HepG2 (cell line): ENCODE measurements around the gene ATF6. TPM values are rescaled to one million over a fixed set of nuclear protein-coding genes. Genes with fewer than 3 reads are reported as not detected.

Experiments
- ATAC-seq: fragments of 200-7000 bp; cut with Tn5 transposase; 3 replicates; pipeline ENCODE4 v1.9.1; 2020; ENCODE audit warnings: mild to moderate bottlenecking, moderate library complexity
- BruUV-seq: library from RNA; stranded (reverse); fragments of 400-500 nt; replicated peaks from 2 replicates; lab custom pipeline; 2021; lab: Mats Ljungman, UMichigan
- CTCF ChIA-PET: fragments of 300-600 bp; formaldehyde crosslinking; extraction: SDS; loops from one replicate; lab custom pipeline; 2021; ENCODE audit warnings: low total read pairs, inconsistent platforms, low intra/inter-chr PET ratio; lab: Yijun Ruan, JAX
- POLR2A ChIA-PET: fragments of 350-600 bp; sonication (Branson Sonifier 250); formaldehyde crosslinking; loops from one replicate; lab custom pipeline; 2020; ENCODE audit warnings: antibody characterized with exemption, inconsistent platforms; lab: Yijun Ruan, JAX
- DNase-seq: peaks from one replicate; pipeline ENCODE4 v3.0.0-alpha.2; 2015; ENCODE audit warnings: low spot score
- FAIRE-seq: peaks from 3 replicates; lab custom pipeline; 2011; peaks lifted over from hg19 to GRCh38; lab: Jason Lieb, UNC
- H2AFZ ChIP-seq: one replicate; pipeline ENCODE4 v1.6.1; 2011; ENCODE audit warnings: low read length, inconsistent platforms
- H3K27ac ChIP-seq: fragments of 300-600 bp; 3 replicates; pipeline ENCODE4 v1.8.0; 2011; ENCODE audit warnings: mixed run types, mild to moderate bottlenecking, mixed read lengths, low read length, inconsistent platforms; ENCODE audit not compliant: insufficient read depth; ENCODE audit errors: extremely low read length
- H3K27me3 ChIP-seq, 2 experiments: fragments of 200-600 bp in 1 of 2; 2 replicates in 1 of 2; 3 replicates in 1 of 2; pipeline versions ENCODE4 v1.6.0 to v1.8.0; 2011; ENCODE audit warnings: low read length in 2 of 2, mild to moderate bottlenecking in 2 of 2, moderate library complexity in 2 of 2, inconsistent platforms in 1 of 2; ENCODE audit not compliant: insufficient read depth in 2 of 2, control insufficient read depth in 1 of 2
- H3K36me3 ChIP-seq, 2 experiments: fragments of 200-600 bp in 1 of 2; replicated peaks in 1 of 2; 2 replicates in 1 of 2; 3 replicates in 1 of 2; pipeline versions ENCODE4 v1.5.1 to v1.8.0; 2011; ENCODE audit warnings: low read length in 2 of 2, inconsistent platforms in 1 of 2; ENCODE audit not compliant: insufficient read depth in 2 of 2, control insufficient read depth in 1 of 2
- H3K4me1 ChIP-seq: 2 replicates; pipeline ENCODE4 v1.5.1; 2012; ENCODE audit warnings: low read length, inconsistent platforms; ENCODE audit not compliant: insufficient read depth
- H3K4me2 ChIP-seq: 2 replicates; pipeline ENCODE4 v1.6.0; 2011; ENCODE audit warnings: low read depth, low read length, inconsistent platforms
- H3K4me3 ChIP-seq, 3 experiments: fragments of 200-600 bp in 1 of 3; sonication (generic), shearing (Covaris generic) in 1 of 3; replicated peaks in 1 of 3; 2 replicates each; pipeline ENCODE4 v1.5.1; 2011 to 2016; ENCODE audit warnings: low read length in 3 of 3, inconsistent platforms in 2 of 3, low read depth in 2 of 3, mild to moderate bottlenecking in 2 of 3, control low read depth in 1 of 3, mixed read lengths in 1 of 3; ENCODE audit not compliant: insufficient read depth in 1 of 3
- H3K79me2 ChIP-seq: one replicate; pipeline ENCODE4 v1.6.1; 2011; ENCODE audit warnings: low read length, inconsistent platforms; ENCODE audit not compliant: insufficient read depth
- H3K9ac ChIP-seq: 2 replicates; pipeline ENCODE4 v1.6.0; 2011; ENCODE audit warnings: mild to moderate bottlenecking, low read depth, low read length, inconsistent platforms; ENCODE audit not compliant: insufficient read depth
- H3K9me3 ChIP-seq: 2 replicates; pipeline ENCODE4 v1.5.1; 2012; ENCODE audit warnings: mild to moderate bottlenecking, low read length
- H4K20me1 ChIP-seq: 2 replicates; pipeline ENCODE4 v1.6.0; 2011; ENCODE audit warnings: inconsistent platforms, mild to moderate bottlenecking, low read length, moderate library complexity; ENCODE audit not compliant: insufficient read depth
- KDM5A ChIP-seq: fragments of 200-600 bp; sonication (generic); IDR thresholded peaks from 2 replicates; pipeline ENCODE4 v1.7.0; 2018; ENCODE audit warnings: antibody characterized with exemption, mild to moderate bottlenecking, low read length, borderline replicate concordance
- KLF13 ChIP-seq: sonication (generic); formaldehyde crosslinking; IDR thresholded peaks from 2 replicates; pipeline ENCODE4 v1.4.0; 2020; ENCODE audit warnings: mild to moderate bottlenecking, missing genetic modification reagents
- MAFG ChIP-seq: sonication (generic); formaldehyde crosslinking; IDR thresholded peaks from 2 replicates; pipeline ENCODE4 v1.5.1; 2020; ENCODE audit warnings: mild to moderate bottlenecking, missing genetic modification reagents
- SMYD3 ChIP-seq: sonication (generic); formaldehyde crosslinking; IDR thresholded peaks from 2 replicates; pipeline ENCODE4 v1.8.1; 2023; ENCODE audit warnings: mild to moderate bottlenecking, missing genetic modification reagents
- ZFP37 ChIP-seq: sonication (generic); formaldehyde crosslinking; IDR thresholded peaks from 2 replicates; pipeline ENCODE4 v1.4.0; 2020; ENCODE audit warnings: missing genetic modification reagents, borderline replicate concordance
- ZNF12 ChIP-seq: sonication (generic); formaldehyde crosslinking; IDR thresholded peaks from 2 replicates; pipeline ENCODE4 v1.5.0; 2020; ENCODE audit warnings: missing genetic modification reagents
- ZNF17 ChIP-seq: sonication (generic); formaldehyde crosslinking; IDR thresholded peaks from 2 replicates; pipeline ENCODE4 v1.5.0; 2020; ENCODE audit warnings: mild to moderate bottlenecking, missing genetic modification reagents
- ZNF468 ChIP-seq: sonication (generic); formaldehyde crosslinking; IDR thresholded peaks from 2 replicates; pipeline ENCODE4 v1.8.0; 2022; ENCODE audit warnings: mild to moderate bottlenecking, moderate library complexity, missing genetic modification reagents
- ZNF816 ChIP-seq: sonication (generic); formaldehyde crosslinking; IDR thresholded peaks from 2 replicates; pipeline ENCODE4 v1.8.0; 2022; ENCODE audit warnings: missing genetic modification reagents, mild to moderate bottlenecking, borderline replicate concordance
- ZNF83 ChIP-seq: sonication (generic); formaldehyde crosslinking; IDR thresholded peaks from 2 replicates; pipeline ENCODE4 v1.4.0; 2020; ENCODE audit warnings: missing genetic modification reagents, mild to moderate bottlenecking, borderline replicate concordance
- ZSCAN12 ChIP-seq: sonication (generic); formaldehyde crosslinking; IDR thresholded peaks from 2 replicates; pipeline ENCODE4 v1.9.0; 2021; ENCODE audit warnings: mild to moderate bottlenecking, missing genetic modification reagents
- WGBS: methylation state at CpG from one replicate; pipeline ENCODE4 v1.1.6; 2017; ENCODE audit warnings: low lambda C conversion rate; 5-methylcytosine and 5-hydroxymethylcytosine counted together
- in situ Hi-C: cut with HindIII; loops from 2 replicates; pipeline ENCODE4 v1.10.0; 2017; ENCODE audit warnings: low pct_unique_long_range_greater_than_20kb; ENCODE audit not compliant: extremely low pct_ligation_motif_present
- intact Hi-C: fragments of 100-400 bp; cut with micrococcal nuclease; formaldehyde crosslinking; loops from one replicate; pipeline ENCODE4 v1.10.0; 2022; ENCODE audit not compliant: unreplicated experiment
- polyA plus RNA-seq, 8 experiments: library from polyadenylated mRNA; depleted of rRNA in 3 of 8; stranded (reverse) in 7 of 8; unstranded in 1 of 8; fragments of >200 nt; fragmentation: Illumina TruSeq in 4 of 8; extraction: Trizol in 4 of 8; gene quantifications; 2 replicates each; pipeline versions ENCODE4 v1.2.1 to v1.2.3, GENCODE V29; 2011 to 2016; ENCODE audit warnings: low read depth in 4 of 8, missing spikeins in 1 of 8, mixed read lengths in 1 of 8; ENCODE audit not compliant: insufficient read depth in 1 of 8
- total RNA-seq, 5 experiments: library from RNA; depleted of rRNA; stranded (reverse); fragments of >200 nt; fragmentation: Illumina TruSeq; extraction: Trizol; gene quantifications; 2 replicates each; pipeline ENCODE4 v1.2.3, GENCODE V29; 2016; ENCODE audit warnings: low read depth in 1 of 5
- TF ChIP-seq, protein P1 (sequence below): sonication (generic); formaldehyde crosslinking; IDR thresholded peaks from 2 replicates; pipeline ENCODE4 v1.4.0; 2020; ENCODE audit warnings: mild to moderate bottlenecking, missing genetic modification reagents
- TF ChIP-seq, protein P2 (sequence below): sonication (generic); formaldehyde crosslinking; IDR thresholded peaks from 2 replicates; pipeline ENCODE4; 2020; ENCODE audit warnings: missing genetic modification reagents, mild to moderate bottlenecking, borderline replicate concordance

Gene ATF6
- total and polyA plus RNA-seq, 2 of the 13 experiments (the other 11 are each of a cell fraction or from before 2014, with no cell fraction given), result 13.2 to 14.5 TPM

DNA sequence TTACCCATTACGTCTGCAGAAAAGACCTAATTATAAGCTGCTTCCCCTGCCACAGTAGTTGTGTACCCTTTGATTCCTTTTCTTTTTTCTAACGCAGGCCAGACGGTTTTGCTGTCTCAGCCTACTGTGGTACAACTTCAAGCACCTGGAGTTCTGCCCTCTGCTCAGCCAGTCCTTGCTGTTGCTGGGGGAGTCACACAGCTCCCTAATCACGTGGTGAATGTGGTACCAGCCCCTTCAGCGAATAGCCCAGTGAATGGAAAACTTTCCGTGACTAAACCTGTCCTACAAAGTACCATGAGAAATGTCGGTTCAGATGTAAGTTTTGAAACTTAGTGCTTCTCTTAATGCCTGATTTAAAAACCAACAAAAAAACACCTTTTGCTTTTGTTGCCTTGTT lies 35.8 kb downstream of the ATF6 start:
- Histone ChIP-seq H3K4me2 (no peak overlapping the region), H3K79me2 (no peaks in the 10 kb centered on the region), H3K4me1 (no peaks in the 10 kb centered on the region), H3K4me3 (no peak overlapping the region), H4K20me1 (no peaks in the 10 kb centered on the region), H3K27ac (no peak overlapping the region), H3K27me3 (no peaks in the 10 kb centered on the region), H3K36me3 (peaks cover under 1 to 26% of the 10 kb centered on the region in 2 experiments; a peak in 3 of 5 replicates), H2AFZ (no peak overlapping the region), H3K9ac (no peak overlapping the region), H3K9me3 (no peaks in the 10 kb centered on the region)
- intact Hi-C loops (no loop called here), in situ Hi-C loops (no loop called here)
- no TSS peak for BruUV-seq
- 90% methylated on average over 7 of the region's 7 CpGs for WGBS
- ChIA-PET CTCF (no interaction called here), POLR2A (no interaction called here)
- ATAC-seq (no peak), DNase-seq (no peak), FAIRE-seq (no peak)
- TF ChIP-seq, protein P1, sequence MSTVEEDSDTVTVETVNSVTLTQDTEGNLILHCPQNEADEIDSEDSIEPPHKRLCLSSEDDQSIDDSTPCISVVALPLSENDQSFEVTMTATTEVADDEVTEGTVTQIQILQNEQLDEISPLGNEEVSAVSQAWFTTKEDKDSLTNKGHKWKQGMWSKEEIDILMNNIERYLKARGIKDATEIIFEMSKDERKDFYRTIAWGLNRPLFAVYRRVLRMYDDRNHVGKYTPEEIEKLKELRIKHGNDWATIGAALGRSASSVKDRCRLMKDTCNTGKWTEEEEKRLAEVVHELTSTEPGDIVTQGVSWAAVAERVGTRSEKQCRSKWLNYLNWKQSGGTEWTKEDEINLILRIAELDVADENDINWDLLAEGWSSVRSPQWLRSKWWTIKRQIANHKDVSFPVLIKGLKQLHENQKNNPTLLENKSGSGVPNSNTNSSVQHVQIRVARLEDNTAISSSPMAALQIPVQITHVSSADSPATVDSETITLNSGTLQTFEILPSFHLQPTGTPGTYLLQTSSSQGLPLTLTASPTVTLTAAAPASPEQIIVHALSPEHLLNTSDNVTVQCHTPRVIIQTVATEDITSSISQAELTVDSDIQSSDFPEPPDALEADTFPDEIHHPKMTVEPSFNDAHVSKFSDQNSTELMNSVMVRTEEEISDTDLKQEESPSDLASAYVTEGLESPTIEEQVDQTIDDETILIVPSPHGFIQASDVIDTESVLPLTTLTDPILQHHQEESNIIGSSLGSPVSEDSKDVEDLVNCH (CRISPR knock-in tag), result no peak
- TF ChIP-seq ZNF17, result no peak
- no peak for TF ChIP-seq ZNF83 (CRISPR knock-in tag)
- no peak for TF ChIP-seq ZNF468 (CRISPR knock-in tag)
- TF ChIP-seq ZSCAN12 (CRISPR knock-in tag), result no peak
- no peak for TF ChIP-seq MAFG (CRISPR knock-in tag)
- no peak for TF ChIP-seq ZNF12 (CRISPR knock-in tag)

DNA sequence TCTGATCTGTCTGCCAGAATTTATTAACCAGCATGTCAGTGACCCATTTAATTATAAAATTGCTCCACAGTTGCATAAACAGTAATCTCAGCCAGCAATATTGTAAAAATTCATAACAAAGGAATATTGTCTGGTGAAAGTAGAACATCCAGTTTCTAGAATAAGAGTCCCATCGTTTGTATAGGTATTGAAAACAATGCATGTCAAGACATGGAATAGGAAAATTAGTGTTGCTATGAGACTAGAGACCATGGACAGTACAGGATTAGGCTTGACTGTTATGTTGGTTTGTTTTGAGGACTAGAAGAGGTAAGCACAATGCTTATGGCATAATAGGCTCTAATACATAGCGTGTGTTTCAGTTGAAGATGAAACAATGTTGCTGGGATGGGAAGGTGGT lies 37.1 kb downstream of the ATF6 start:
- Histone ChIP-seq H3K9me3 (no peaks in the 10 kb centered on the region), H3K4me3 (no peak overlapping the region), H3K9ac (no peak overlapping the region), H3K79me2 (no peaks in the 10 kb centered on the region), H3K4me2 (no peak overlapping the region), H3K27ac (no peak overlapping the region), H3K36me3 (peaks cover 0 to 21% of the 10 kb centered on the region in 2 experiments; a peak in 3 of 5 replicates), H3K4me1 (no peaks in the 10 kb centered on the region), H4K20me1 (no peaks in the 10 kb centered on the region), H3K27me3 (no peaks in the 10 kb centered on the region), H2AFZ (no peak overlapping the region)
- ATAC-seq (no peak), DNase-seq (no peak), FAIRE-seq (no peak)
- in situ Hi-C loops (no loop called here), intact Hi-C loops (no loop called here)
- CTCF ChIA-PET, result no interaction called here
- POLR2A ChIA-PET, result no interaction called here
- BruUV-seq, result no TSS peak
- 93% methylated on average over 2 of the region's 2 CpGs for WGBS
- TF ChIP-seq ZFP37 (CRISPR knock-in tag) (no peak), SMYD3 (CRISPR knock-in tag) (no peak), ZNF816 (CRISPR knock-in tag) (no peak), KDM5A (no peak), KLF13 (no peak)
- TF ChIP-seq, protein P2, sequence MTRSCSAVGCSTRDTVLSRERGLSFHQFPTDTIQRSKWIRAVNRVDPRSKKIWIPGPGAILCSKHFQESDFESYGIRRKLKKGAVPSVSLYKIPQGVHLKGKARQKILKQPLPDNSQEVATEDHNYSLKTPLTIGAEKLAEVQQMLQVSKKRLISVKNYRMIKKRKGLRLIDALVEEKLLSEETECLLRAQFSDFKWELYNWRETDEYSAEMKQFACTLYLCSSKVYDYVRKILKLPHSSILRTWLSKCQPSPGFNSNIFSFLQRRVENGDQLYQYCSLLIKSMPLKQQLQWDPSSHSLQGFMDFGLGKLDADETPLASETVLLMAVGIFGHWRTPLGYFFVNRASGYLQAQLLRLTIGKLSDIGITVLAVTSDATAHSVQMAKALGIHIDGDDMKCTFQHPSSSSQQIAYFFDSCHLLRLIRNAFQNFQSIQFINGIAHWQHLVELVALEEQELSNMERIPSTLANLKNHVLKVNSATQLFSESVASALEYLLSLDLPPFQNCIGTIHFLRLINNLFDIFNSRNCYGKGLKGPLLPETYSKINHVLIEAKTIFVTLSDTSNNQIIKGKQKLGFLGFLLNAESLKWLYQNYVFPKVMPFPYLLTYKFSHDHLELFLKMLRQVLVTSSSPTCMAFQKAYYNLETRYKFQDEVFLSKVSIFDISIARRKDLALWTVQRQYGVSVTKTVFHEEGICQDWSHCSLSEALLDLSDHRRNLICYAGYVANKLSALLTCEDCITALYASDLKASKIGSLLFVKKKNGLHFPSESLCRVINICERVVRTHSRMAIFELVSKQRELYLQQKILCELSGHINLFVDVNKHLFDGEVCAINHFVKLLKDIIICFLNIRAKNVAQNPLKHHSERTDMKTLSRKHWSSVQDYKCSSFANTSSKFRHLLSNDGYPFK (CRISPR knock-in tag), result no peak
